ENCODE data around the gene SLC39A2. TPM values are rescaled to one million over a fixed set of nuclear protein-coding genes. Genes with fewer than 3 reads are reported as not detected.
"Not testable (repeated sequence)": the region's sequence is repeated elsewhere in the genome, so short reads cannot be mapped to it uniquely, and the experiment has no call there.

SLC39A2 gene
- total RNA-seq, 1 experiment from 2014 or later, result 0.88 TPM

- Histone ChIP-seq H3K27me3 (replicated peaks; ENCODE audit: control insufficient read depth, insufficient read depth, low read length) (no peaks in the 10 kb centered on the region), H3K4me3 (ENCODE audit: low read depth, low read length) (no peak overlapping the region), H3K36me3 (ENCODE audit: control insufficient read depth, insufficient read depth, low read length) (no peaks in the 10 kb centered on the region), H3K9me3 (no peaks in the 10 kb centered on the region), H3K4me1 (peaks cover 17% of the 10 kb centered on the region; the same call in 1 of the 2 replicates)
- intact Hi-C loops (cut with micrococcal nuclease; ENCODE audit: unreplicated experiment), result no loop called here
- Mint-ChIP-seq H3K36me3 (ENCODE audit: insufficient read depth, unreplicated experiment) (peaks cover 11% of the 10 kb centered on the region), H3K4me3 (ENCODE audit: unreplicated experiment) (no peak overlapping the region), H3K27me3 (ENCODE audit: insufficient read depth, unreplicated experiment) (no peaks in the 10 kb centered on the region), H3K27ac (ENCODE audit: unreplicated experiment) (no peak overlapping the region), H3K9me3 (ENCODE audit: unreplicated experiment) (no peaks in the 10 kb centered on the region), H3K4me1 (ENCODE audit: low read depth, unreplicated experiment) (peaks cover 9% of the 10 kb centered on the region)
- no TSS peak for BruUV-seq (replicated peaks)
- no peak for DNase-seq
- ChIA-PET CTCF (no interaction called here), POLR2A (no interaction called here)
- TF ChIP-seq CTCF (IDR thresholded peaks at IDR 0.05; ENCODE audit: insufficient read depth in 1 of 2, low read depth in 1 of 2, low read length in 1 of 2, severe bottlenecking in 1 of 2, unreplicated experiment in 1 of 2), result no peak
Measured at GRCh38 chr14:21001218-21001617, 2.1 kb downstream of the SLC39A2 start.

DNA sequence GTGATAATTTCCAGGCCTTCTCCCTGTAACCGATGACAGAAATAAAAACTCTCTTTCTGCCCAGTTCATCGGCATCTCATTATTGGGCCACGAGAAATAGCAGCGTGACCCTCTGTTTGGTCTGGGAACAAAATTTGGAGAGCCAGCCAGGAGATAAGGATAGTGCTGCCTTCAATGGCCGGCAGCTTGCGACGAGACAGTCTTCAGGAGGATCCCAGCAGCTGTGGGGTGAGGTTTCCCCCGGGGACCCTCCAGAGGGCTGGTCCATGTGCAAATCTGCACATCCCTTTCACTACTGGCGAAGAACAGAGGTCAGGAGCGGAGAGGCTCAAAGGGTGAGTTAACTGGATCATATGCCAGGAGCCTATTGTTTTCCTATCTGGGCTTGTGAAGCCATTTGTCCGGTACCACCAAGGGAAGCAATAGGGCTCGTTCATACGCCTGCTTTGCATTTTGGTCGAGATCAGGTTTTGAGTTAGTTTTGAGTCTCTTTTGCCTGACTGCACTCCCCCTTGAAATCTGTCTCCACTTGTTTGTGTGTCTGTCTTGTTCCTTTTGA lies 4.8 kb downstream of the SLC39A2 start:
- Mint-ChIP-seq H3K4me1 (ENCODE audit: low read depth, unreplicated experiment) (peaks cover under 1% of the 10 kb centered on the region), H3K36me3 (ENCODE audit: insufficient read depth, unreplicated experiment) (no peaks in the 10 kb centered on the region), H3K4me3 (ENCODE audit: unreplicated experiment) (no peak overlapping the region), H3K27me3 (ENCODE audit: insufficient read depth, unreplicated experiment) (no peaks in the 10 kb centered on the region), H3K27ac (ENCODE audit: unreplicated experiment) (no peak overlapping the region), H3K9me3 (ENCODE audit: unreplicated experiment) (no peaks in the 10 kb centered on the region)
- Histone ChIP-seq H3K36me3 (ENCODE audit: control insufficient read depth, insufficient read depth, low read length) (no peaks in the 10 kb centered on the region), H3K9me3 (no peaks in the 10 kb centered on the region), H3K4me3 (ENCODE audit: low read depth, low read length) (no peak overlapping the region), H3K27me3 (replicated peaks; ENCODE audit: control insufficient read depth, insufficient read depth, low read length) (no peaks in the 10 kb centered on the region), H3K4me1 (no peaks in the 10 kb centered on the region; the same call in 1 of the 2 replicates)
- POLR2A ChIA-PET, result no interaction called here
- intact Hi-C loops (cut with micrococcal nuclease; ENCODE audit: unreplicated experiment), result no loop called here
- no TSS peak for BruUV-seq (replicated peaks)
- DNase-seq, result no peak
- CTCF ChIA-PET, result interaction anchor here (1.2 kb wide), 1 partner anchor 33 kb away, joined by 4 read pairs; no protein-coding TSS in a partner anchor
- no peak for TF ChIP-seq CTCF (IDR thresholded peaks at IDR 0.05; ENCODE audit: insufficient read depth in 1 of 2, low read depth in 1 of 2, low read length in 1 of 2, severe bottlenecking in 1 of 2, unreplicated experiment in 1 of 2)

DNA sequence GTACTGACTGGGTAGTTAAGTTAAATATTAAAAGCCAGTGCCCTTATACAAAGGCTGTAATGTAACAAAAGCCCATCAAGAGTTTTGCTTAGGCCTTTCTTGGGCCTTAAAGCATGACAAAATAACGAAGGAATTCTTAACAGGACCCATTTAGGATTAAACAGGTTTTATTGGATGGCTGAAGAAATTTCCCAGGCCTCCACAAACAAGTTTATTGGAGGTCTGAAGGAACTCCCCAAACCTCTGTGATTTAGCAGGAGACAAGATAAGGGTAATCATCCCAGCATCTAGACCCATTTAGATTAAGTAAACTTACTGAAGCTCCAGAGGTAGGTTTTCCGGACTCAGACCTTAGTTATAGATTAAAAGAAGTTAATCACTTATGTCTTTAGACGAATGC lies 10.6 kb downstream of the SLC39A2 start:
- H3K4me3 ChIP-seq (ENCODE audit: low read depth, low read length); BruUV-seq (replicated peaks); H3K36me3 Mint-ChIP-seq (ENCODE audit: insufficient read depth, unreplicated experiment); H3K27ac Mint-ChIP-seq (ENCODE audit: unreplicated experiment); H3K27me3 Mint-ChIP-seq (ENCODE audit: insufficient read depth, unreplicated experiment); H3K36me3 ChIP-seq (ENCODE audit: control insufficient read depth, insufficient read depth, low read length); intact Hi-C loops (cut with micrococcal nuclease; ENCODE audit: unreplicated experiment); H3K4me3 Mint-ChIP-seq (ENCODE audit: unreplicated experiment); POLR2A ChIA-PET; DNase-seq; H3K9me3 ChIP-seq; H3K27me3 ChIP-seq (replicated peaks; ENCODE audit: control insufficient read depth, insufficient read depth, low read length); H3K9me3 Mint-ChIP-seq (ENCODE audit: unreplicated experiment): not testable (repeated sequence)
- H3K4me1 Mint-ChIP-seq (ENCODE audit: low read depth, unreplicated experiment), result peaks cover 10% of the 10 kb centered on the region
- CTCF ChIA-PET, result interaction anchor here (0.6 kb wide), 1 partner anchor 62 kb away, joined by 4 read pairs; no protein-coding TSS in a partner anchor
- peaks cover 17% of the 10 kb centered on the region for H3K4me1 ChIP-seq

Data from Caco-2 (cell line).